MM.1S (cell line): Measurements from ENCODE around the gene PGS1.

Experiments used
- EZH2 ChIP-seq: fragments of 300-600 bp; sonication (generic); optimal IDR thresholded peaks from 2 replicates; pipeline ENCODE3; 2017; ENCODE audit warnings: low read depth, mild to moderate bottlenecking, antibody characterized with exemption, low read length, mixed read lengths
- TF ChIP-seq, protein P1 (sequence below): fragments of 300-600 bp; sonication (generic); IDR thresholded peaks from 2 replicates; pipeline ENCODE4 v1.5.1; 2016; ENCODE audit warnings: antibody characterized with exemption, low read length, mixed read lengths

DNA sequence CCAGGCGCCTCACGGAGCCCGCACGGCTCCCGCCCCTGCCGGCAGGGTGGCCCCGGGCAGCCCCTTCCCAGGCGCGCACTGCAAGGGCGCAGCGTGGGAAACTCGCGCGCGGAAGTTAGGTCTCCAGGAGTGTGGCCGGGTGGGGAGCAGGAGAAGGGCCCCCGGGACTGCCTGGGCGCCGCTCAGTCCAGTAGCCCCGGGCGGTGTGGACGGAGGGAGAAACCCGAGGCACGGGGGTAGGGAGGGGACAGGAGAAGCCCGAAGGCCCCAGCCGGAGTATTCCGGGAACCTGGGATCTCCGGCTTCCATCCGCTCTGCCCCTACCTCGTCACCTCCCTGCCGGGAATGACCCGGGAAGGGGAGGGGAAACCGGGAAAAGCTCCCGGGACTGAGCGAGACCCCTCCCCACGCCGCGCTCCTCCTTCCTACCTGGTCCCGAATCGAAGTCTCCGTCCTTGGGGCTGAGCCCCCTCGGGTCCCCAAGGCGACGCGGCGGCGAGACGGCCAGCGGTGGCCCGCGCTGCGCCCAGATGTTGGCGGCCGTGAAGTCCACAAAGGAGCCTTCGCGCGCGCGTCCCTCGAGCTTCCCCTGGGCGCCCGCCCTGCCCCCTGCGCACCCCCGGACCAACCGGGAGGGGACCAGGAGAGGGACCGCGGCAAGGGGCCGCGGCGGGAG is 19.0 kb upstream of the PGS1 start:
- TF ChIP-seq, protein P1, sequence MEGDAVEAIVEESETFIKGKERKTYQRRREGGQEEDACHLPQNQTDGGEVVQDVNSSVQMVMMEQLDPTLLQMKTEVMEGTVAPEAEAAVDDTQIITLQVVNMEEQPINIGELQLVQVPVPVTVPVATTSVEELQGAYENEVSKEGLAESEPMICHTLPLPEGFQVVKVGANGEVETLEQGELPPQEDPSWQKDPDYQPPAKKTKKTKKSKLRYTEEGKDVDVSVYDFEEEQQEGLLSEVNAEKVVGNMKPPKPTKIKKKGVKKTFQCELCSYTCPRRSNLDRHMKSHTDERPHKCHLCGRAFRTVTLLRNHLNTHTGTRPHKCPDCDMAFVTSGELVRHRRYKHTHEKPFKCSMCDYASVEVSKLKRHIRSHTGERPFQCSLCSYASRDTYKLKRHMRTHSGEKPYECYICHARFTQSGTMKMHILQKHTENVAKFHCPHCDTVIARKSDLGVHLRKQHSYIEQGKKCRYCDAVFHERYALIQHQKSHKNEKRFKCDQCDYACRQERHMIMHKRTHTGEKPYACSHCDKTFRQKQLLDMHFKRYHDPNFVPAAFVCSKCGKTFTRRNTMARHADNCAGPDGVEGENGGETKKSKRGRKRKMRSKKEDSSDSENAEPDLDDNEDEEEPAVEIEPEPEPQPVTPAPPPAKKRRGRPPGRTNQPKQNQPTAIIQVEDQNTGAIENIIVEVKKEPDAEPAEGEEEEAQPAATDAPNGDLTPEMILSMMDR = no peak
- no peak for TF ChIP-seq EZH2
